Prostate gland (tissue), 2 donors: ENCODE results near the gene SCIN.
A peak's percentile ranks its signal among the peaks of the same experiment; 100 is the strongest.

ENCODE experiments used
- CTCF ChIP-seq, 4 experiments: fragments of 200-600 bp in 2 of 4; fragments of 450-650 bp in 2 of 4; sonication (generic) in 2 of 4; IDR thresholded peaks; 1 replicate in 3 of 4; 2 replicates in 1 of 4; pipeline ENCODE4 v1.5.1; 2016 to 2019; ENCODE audit warnings: antibody characterized with exemption in 4 of 4, mild to moderate bottlenecking in 2 of 4, moderate library complexity in 2 of 4
- POLR2A ChIP-seq: fragments of 450-650 bp; IDR thresholded peaks from one replicate; pipeline ENCODE4 v1.6.1; 2016; ENCODE audit warnings: antibody characterized with exemption, mild to moderate bottlenecking
- POLR2AphosphoS5 ChIP-seq: sonication (generic); formaldehyde crosslinking; IDR thresholded peaks from one replicate; pipeline ENCODE4 v1.6.1; 2017; ENCODE audit warnings: antibody characterized with exemption

GRCh38 chr7:12638851-12639456 lies 68.4 kb downstream of the SCIN start:
- peak in 3 of 4 experiments; percentile 52 to 65 (median 63) for TF ChIP-seq CTCF (IDR thresholded peaks at IDR 0.05)
- TF ChIP-seq POLR2A: no peak
- no peak for TF ChIP-seq POLR2AphosphoS5
